Measurements from ENCODE around the gene SARM1.

SARM1 gene

GRCh38 chr17:28327031-28327607 is 44.4 kb upstream of the SARM1 start:
- no peak for DNase-seq (ENCODE audit: low read depth)
- TF ChIP-seq, protein P1, sequence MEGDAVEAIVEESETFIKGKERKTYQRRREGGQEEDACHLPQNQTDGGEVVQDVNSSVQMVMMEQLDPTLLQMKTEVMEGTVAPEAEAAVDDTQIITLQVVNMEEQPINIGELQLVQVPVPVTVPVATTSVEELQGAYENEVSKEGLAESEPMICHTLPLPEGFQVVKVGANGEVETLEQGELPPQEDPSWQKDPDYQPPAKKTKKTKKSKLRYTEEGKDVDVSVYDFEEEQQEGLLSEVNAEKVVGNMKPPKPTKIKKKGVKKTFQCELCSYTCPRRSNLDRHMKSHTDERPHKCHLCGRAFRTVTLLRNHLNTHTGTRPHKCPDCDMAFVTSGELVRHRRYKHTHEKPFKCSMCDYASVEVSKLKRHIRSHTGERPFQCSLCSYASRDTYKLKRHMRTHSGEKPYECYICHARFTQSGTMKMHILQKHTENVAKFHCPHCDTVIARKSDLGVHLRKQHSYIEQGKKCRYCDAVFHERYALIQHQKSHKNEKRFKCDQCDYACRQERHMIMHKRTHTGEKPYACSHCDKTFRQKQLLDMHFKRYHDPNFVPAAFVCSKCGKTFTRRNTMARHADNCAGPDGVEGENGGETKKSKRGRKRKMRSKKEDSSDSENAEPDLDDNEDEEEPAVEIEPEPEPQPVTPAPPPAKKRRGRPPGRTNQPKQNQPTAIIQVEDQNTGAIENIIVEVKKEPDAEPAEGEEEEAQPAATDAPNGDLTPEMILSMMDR (IDR thresholded peaks at IDR 0.05; ENCODE audit: low read depth, low read length, missing control alignments), result no peak
- in situ Hi-C loops (cut with HindIII; ENCODE audit: low sequenced_read_pairs), result no loop called here
- no peak overlapping the region for H3K4me3 ChIP-seq (ENCODE audit: low read depth, low read length)

DNA sequence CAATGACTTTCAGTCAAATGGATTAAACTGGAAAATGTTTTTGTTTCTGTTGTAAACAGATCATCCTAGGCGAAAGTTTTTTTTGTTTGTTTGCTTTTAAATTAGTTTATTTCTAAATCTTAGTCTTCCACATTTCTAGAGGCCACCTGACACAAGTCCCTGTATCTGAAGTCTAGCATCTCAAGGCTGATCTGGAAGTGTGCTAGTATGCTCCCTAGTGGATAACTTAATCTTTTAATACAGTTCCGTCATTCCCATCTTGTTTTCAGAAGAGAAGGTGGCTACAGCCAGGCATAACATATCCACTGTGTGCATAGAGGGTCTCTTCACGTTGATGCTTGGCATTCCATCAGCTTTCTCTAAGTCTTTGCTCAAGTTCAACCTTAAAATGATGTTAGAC is 43.8 kb upstream of the SARM1 start:
- no peak overlapping the region for H3K4me3 ChIP-seq (ENCODE audit: low read depth, low read length)
- in situ Hi-C loops (cut with HindIII; ENCODE audit: low sequenced_read_pairs), result no loop called here
- DNase-seq (ENCODE audit: low read depth), result no peak
- TF ChIP-seq, protein P1 (IDR thresholded peaks at IDR 0.05; ENCODE audit: low read depth, low read length, missing control alignments), result no peak

GRCh38 chr17:28328325-28328724 is 43.2 kb upstream of the SARM1 start:
- H3K4me3 ChIP-seq (ENCODE audit: low read depth, low read length), result no peak overlapping the region
- DNase-seq (ENCODE audit: low read depth), result no peak
- TF ChIP-seq, protein P1 (IDR thresholded peaks at IDR 0.05; ENCODE audit: low read depth, low read length, missing control alignments), result no peak
- in situ Hi-C loops (cut with HindIII; ENCODE audit: low sequenced_read_pairs), result no loop called here

DNA sequence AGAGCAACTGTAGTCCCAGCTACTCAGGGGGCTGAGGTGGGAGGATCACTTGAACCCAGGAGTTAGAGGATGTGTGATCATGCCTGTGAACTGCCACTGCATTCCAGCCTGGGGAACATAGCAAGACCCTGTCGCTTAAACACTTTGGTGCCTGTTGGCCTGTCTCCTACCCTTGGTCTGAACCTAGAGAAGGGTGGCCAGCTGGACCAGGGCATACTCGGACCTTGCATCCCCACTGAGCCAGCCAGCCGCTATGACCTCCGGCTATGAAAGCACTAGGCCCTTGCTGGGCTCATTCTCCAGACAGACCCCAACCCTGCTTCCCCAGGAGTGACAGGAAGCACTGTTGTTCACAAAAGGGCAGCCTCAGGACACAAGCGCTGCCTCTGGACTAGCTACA is 40.8 kb upstream of the SARM1 start:
- TF ChIP-seq, protein P1 (IDR thresholded peaks at IDR 0.05; ENCODE audit: low read depth, low read length, missing control alignments), result no peak
- H3K4me3 ChIP-seq (ENCODE audit: low read depth, low read length), result no peak overlapping the region
- no peak for DNase-seq (ENCODE audit: low read depth)
- in situ Hi-C loops (cut with HindIII; ENCODE audit: low sequenced_read_pairs), result no loop called here

DNA sequence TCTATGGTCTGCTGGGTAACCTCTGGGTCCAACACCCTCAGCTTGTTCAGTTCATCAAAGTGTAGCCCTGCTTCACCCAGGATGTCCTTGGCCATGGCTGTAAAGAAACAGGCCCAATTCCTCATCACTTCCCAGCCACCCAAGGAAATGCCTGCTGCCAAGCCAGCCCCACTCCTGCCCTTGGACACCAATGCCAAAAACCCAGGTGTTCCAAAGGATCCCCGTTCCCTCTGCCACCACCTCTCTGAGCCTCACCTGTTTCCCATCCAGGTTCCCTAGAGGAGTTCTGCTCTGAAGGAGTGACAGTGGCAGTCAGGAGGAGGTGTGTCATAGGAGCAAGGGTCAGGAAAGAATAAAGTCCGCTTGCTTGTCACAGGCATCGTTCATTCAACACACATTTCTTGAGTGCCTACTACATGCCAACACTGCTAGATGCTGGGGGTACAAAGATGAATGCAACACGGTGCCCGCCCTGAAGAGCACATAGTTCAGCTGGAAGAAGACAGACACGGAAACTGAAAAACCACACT is 39.5 kb upstream of the SARM1 start:
- TF ChIP-seq, protein P1 (IDR thresholded peaks at IDR 0.05; ENCODE audit: low read depth, low read length, missing control alignments), result no peak
- H3K4me3 ChIP-seq (ENCODE audit: low read depth, low read length), result no peak overlapping the region
- in situ Hi-C loops (cut with HindIII; ENCODE audit: low sequenced_read_pairs), result no loop called here
- no peak for DNase-seq (ENCODE audit: low read depth)

GRCh38 chr17:28333083-28333746 is 38.3 kb upstream of the SARM1 start:
- in situ Hi-C loops (cut with HindIII; ENCODE audit: low sequenced_read_pairs), result no loop called here
- no peak overlapping the region for H3K4me3 ChIP-seq (ENCODE audit: low read depth, low read length)
- TF ChIP-seq, protein P1 (IDR thresholded peaks at IDR 0.05; ENCODE audit: low read depth, low read length, missing control alignments), result no peak
- no peak for DNase-seq (ENCODE audit: low read depth)

Measured in astrocyte of the cerebellum (primary cell).